Measurements from ENCODE around the gene PTPRK.

DNA sequence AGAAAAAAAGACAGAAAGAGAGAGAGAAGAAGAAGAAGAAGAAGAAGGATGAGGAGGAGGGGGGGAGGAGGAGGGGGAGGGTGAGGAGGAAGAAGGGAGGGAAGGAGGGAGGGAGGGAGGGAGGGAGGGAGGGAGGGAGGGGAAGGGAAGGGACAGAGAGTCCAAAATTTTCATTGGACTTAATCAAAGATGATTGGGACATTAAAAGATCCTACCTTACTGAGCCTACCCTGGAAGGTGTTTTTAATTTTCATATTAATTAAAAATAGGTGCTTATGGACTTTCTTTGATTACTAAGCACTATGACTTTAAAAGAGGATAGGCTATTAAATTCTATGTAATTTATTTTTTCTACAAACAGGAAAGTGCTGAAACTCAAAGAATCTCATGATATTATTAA, 319.6 kb downstream of the PTPRK start:
- TF ChIP-seq, protein P1, sequence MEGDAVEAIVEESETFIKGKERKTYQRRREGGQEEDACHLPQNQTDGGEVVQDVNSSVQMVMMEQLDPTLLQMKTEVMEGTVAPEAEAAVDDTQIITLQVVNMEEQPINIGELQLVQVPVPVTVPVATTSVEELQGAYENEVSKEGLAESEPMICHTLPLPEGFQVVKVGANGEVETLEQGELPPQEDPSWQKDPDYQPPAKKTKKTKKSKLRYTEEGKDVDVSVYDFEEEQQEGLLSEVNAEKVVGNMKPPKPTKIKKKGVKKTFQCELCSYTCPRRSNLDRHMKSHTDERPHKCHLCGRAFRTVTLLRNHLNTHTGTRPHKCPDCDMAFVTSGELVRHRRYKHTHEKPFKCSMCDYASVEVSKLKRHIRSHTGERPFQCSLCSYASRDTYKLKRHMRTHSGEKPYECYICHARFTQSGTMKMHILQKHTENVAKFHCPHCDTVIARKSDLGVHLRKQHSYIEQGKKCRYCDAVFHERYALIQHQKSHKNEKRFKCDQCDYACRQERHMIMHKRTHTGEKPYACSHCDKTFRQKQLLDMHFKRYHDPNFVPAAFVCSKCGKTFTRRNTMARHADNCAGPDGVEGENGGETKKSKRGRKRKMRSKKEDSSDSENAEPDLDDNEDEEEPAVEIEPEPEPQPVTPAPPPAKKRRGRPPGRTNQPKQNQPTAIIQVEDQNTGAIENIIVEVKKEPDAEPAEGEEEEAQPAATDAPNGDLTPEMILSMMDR (optimal IDR thresholded peaks at IDR 0.05 in 1 of 3, IDR thresholded peaks at IDR 0.05 in 1 of 3, conservative IDR thresholded peaks at IDR 0.05 in 1 of 3; ENCODE audit: extremely low read depth in 1 of 3, insufficient read depth in 2 of 3, low read length in 3 of 3), result no peak
- no peak for TF ChIP-seq EZH2 (IDR thresholded peaks at IDR 0.05; ENCODE audit: low read length)

Data from keratinocyte (primary cell).